HAP-1 (cell line): ENCODE data around the gene ZNF423.

ENCODE experiments used
- DNase-seq, 2 experiments: peaks; one replicate each; pipeline ENCODE4 v3.0.0-alpha.2; 2016 to 2020; ENCODE audit warnings: low spot score in 2 of 2
- H3K27me3 ChIP-seq: fragments of 250-450 bp; sonication (Bioruptor Pico); 2 replicates; pipeline ENCODE4 v1.5.1; 2020; ENCODE audit warnings: low read depth, mild to moderate bottlenecking, moderate library complexity
- H3K36me3 ChIP-seq: fragments of 250-450 bp; sonication (Bioruptor Pico); replicated peaks from 2 replicates; pipeline ENCODE4 v1.5.1; 2020; ENCODE audit warnings: mild to moderate bottlenecking
- H3K4me1 ChIP-seq: fragments of 250-450 bp; sonication (Bioruptor Pico); 2 replicates; pipeline ENCODE4 v1.5.1; 2020; ENCODE audit warnings: mild to moderate bottlenecking
- H3K4me3 ChIP-seq: fragments of 250-450 bp; sonication (Bioruptor Pico); 2 replicates; pipeline ENCODE4 v1.5.1; 2020; ENCODE audit warnings: mild to moderate bottlenecking, moderate library complexity
- H3K9me3 ChIP-seq: fragments of 250-450 bp; sonication (Bioruptor Pico); 2 replicates; pipeline ENCODE4 v1.5.1; 2020; ENCODE audit warnings: mild to moderate bottlenecking, moderate library complexity
- in situ Hi-C: fragments of 300-500 bp; cut with MboI; formaldehyde crosslinking; loops from 3 replicates; pipeline ENCODE4 v1.14.3; 2020; ENCODE audit warnings: low sequenced_read_pairs, inconsistent platforms, mixed read lengths

Gene ZNF423

DNA sequence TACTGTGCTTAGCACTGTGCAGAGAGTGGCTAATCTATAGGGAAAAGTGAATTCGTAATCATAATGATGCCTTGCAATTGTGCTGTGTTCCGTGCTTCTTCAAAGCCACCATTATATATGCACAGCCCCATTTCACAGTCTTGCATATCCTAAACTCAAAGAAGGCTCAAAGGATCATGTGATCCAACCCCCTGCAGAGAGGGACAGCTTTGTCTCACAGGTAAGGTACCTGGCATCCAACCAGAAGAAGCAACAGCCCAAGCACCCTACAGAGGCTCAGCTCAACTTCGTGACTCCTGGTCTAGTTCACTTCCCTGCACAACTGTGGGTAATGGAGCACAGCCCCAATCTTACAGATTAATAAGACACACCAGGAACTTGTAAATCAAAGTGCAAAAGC is 124.0 kb downstream of the ZNF423 start:
- Histone ChIP-seq H3K4me3 (no peak overlapping the region), H3K27me3 (no peaks in the 10 kb centered on the region), H3K4me1 (no peaks in the 10 kb centered on the region), H3K9me3 (no peaks in the 10 kb centered on the region), H3K36me3 (no peaks in the 10 kb centered on the region)
- DNase-seq, result no peak
- in situ Hi-C loops, result no loop called here

DNA sequence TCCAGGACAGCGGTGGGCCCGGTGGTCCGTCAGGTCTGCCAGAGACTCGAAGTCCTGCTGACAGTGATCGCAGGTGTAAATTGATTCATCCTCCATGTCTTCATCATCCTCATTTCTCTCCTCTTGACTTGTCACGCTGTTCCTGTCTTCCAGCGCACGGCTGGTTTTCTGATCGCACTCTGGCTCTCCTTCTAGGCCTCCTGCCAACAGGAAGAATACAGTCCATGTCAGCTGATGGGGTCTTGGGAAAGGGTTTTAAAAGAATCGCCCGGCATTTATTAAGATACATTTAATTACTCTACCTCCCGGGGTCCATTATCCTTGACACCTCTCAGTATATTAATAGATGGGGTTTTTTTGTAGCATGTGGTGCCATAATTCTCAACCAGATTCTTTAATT is 125.1 kb downstream of the ZNF423 start:
- H3K4me3 ChIP-seq, result no peak overlapping the region

DNA sequence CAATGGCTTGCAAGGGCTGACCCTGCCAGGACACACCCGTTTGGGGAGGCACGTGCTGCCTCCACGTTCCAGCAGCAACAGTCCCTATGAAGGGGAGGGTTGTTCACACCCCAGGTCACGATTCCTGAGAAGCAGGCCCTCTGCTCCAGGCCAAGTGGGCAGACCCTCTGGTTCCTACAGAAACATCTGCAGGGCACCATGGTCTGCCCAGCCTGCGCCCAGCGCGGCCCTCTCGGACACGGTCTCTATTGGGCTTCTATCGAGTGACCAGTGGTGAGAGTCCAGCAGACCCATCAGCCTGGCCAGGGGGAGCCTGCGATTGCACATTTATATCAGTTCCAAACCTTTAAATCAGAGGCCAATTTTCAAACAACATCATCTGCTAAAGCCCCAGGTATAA is 128.3 kb downstream of the ZNF423 start:
- no peak for DNase-seq
- no peak overlapping the region for H3K4me3 ChIP-seq
- no peaks in the 10 kb centered on the region; the same call in 1 of the 2 replicates for H3K9me3 ChIP-seq
- no peaks in the 10 kb centered on the region for H3K27me3 ChIP-seq
- in situ Hi-C loops, result no loop called here
- no peaks in the 10 kb centered on the region for H3K36me3 ChIP-seq
- H3K4me1 ChIP-seq, result no peaks in the 10 kb centered on the region

More for the DNA sequence above, 125.1 kb downstream of the ZNF423 start:
- Histone ChIP-seq H3K4me1 (no peaks in the 10 kb centered on the region), H3K9me3 (no peaks in the 10 kb centered on the region), H3K27me3 (no peaks in the 10 kb centered on the region), H3K36me3 (no peaks in the 10 kb centered on the region)
- in situ Hi-C loops, result no loop called here
- DNase-seq, result no peak

DNA sequence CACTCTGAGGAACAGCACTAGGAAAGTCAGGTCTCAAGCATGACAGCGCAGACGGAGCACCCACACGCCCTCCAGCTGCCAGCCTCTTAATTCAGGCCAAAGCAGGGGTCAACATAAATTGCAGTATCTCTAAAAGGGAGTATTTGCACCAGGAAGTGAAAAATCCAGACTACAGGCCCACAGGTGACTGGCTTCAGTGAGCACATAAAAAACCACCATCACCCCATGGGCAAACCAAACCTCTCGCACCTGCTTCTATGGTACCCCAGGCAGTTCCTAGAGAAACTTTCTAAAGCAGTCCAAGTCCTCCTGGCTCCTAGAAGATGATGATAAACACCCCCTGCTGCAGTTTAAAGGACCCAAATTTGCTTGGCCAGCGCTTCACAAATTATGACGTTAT is 129.8 kb downstream of the ZNF423 start:
- Histone ChIP-seq H3K36me3 (no peaks in the 10 kb centered on the region), H3K4me3 (no peak overlapping the region), H3K4me1 (no peaks in the 10 kb centered on the region), H3K27me3 (no peaks in the 10 kb centered on the region), H3K9me3 (no peaks in the 10 kb centered on the region; the same call in 1 of the 2 replicates)
- in situ Hi-C loops, result no loop called here
- no peak for DNase-seq

DNA sequence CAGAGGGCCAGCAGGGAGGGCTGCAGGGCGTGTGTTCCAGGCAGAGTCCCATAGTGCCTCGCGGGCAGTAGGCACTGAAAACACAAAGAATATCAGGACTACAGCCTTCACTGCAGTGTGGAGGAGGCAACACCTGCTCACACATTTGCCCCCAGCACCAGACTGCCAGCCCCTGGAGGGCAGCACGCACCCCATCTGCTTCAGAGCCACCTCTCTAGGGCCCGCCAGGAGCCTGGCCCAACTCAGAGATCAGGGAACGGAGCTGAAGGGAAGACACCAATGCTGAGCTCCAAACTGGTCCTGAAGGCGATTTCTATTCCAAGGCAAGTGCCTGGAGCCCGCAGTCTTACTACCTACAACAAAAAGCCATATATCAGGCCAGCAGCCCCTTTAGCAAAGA is 130.3 kb downstream of the ZNF423 start:
- in situ Hi-C loops, result no loop called here
- no peak for DNase-seq

DNA sequence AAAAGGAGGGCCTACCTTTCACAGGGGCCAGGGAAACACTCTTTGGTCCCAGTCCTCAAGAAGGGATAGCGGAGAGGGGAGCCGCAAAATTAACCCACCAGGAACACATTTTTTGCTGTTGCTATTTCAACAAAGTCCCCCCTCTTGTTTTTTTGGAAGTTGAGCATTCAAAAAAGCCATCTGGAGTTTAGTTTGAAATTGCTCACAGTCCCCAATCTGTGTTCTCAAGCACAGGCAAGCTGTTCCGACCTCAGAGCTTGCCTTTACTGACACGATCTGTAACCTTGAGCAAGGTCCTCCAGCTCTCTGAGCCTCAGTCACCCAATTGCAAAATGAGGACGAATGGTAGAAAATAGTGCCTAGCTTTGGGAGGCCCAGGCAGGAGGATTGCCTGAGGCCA is 131.1 kb downstream of the ZNF423 start:
- no peaks in the 10 kb centered on the region for H3K36me3 ChIP-seq
- no peaks in the 10 kb centered on the region for H3K27me3 ChIP-seq
- in situ Hi-C loops, result no loop called here
- no peaks in the 10 kb centered on the region; the same call in 1 of the 2 replicates for H3K9me3 ChIP-seq
- no peak overlapping the region for H3K4me3 ChIP-seq
- no peaks in the 10 kb centered on the region for H3K4me1 ChIP-seq
- DNase-seq, result no peak

More for the DNA sequence above, 130.3 kb downstream of the ZNF423 start:
- Histone ChIP-seq H3K36me3 (no peaks in the 10 kb centered on the region), H3K4me3 (no peak overlapping the region), H3K9me3 (no peaks in the 10 kb centered on the region; the same call in 1 of the 2 replicates), H3K4me1 (no peaks in the 10 kb centered on the region), H3K27me3 (no peaks in the 10 kb centered on the region)

DNA sequence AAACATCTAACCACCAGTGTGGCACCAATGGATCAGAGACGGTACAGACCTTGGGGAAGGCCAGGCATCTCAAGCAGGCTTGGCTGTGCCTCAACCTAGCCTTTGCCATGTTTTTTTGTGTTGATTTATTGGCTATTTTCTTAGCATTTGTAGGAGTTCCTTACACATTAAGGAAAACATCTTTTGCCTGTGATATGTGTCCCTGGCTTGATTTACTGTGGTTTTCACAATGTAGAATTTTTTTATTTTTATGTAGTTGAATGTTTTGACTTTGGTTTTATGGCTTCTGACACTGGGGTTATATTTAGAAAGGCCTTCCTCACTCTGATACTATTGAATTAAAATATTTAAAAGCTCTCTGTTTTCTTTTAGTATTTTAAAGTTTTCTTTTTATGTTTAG is 132.6 kb downstream of the ZNF423 start:
- H3K27me3 ChIP-seq, result no peaks in the 10 kb centered on the region
- no peaks in the 10 kb centered on the region; the same call in 1 of the 2 replicates for H3K9me3 ChIP-seq
- H3K4me3 ChIP-seq, result no peak overlapping the region
- in situ Hi-C loops, result no loop called here
- no peak for DNase-seq
- no peaks in the 10 kb centered on the region for H3K4me1 ChIP-seq
- H3K36me3 ChIP-seq, result no peaks in the 10 kb centered on the region

DNA sequence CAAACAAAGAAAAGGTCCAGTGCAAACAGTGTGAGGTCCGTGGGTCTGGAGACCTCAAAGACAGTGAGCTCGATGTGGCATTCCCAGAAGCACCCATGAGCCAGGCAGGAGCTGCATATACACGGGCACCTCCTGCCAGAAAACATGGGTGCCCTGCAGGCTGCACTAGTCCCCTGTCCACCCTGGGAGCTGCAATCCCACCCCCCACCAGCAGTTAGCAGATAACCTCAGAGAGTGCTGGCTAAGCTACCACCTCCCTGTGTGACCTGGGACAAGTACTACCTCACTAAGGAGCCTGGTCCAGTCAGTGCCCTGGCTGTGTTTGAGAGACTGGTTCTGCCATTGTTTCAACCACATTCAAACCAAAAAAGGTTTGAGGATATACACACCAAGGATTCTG is 135.7 kb downstream of the ZNF423 start:
- DNase-seq, result no peak
- Histone ChIP-seq H3K27me3 (no peaks in the 10 kb centered on the region), H3K4me3 (no peak overlapping the region), H3K9me3 (no peaks in the 10 kb centered on the region; the same call in 1 of the 2 replicates), H3K4me1 (no peaks in the 10 kb centered on the region), H3K36me3 (no peaks in the 10 kb centered on the region)
- in situ Hi-C loops, result no loop called here

DNA sequence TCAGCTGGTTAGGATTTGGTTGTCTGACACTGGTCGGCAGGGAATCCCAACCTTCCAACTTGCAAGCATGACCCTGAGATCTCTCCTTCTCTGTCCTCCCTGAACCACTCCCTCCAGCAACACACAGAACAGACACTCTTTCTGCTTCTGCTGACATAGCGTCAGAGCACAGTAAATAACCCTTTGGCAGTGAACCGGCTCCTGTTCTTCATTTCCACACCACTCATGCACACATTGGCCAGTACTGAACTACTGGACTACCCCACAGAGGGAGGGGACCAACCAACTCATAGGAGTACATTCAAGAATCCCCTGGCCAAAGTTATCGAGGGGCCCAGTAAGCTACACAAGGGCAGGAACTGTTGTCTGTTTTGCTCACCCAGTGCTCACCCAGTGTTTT is 138.2 kb downstream of the ZNF423 start:
- H3K27me3 ChIP-seq, result no peaks in the 10 kb centered on the region

DNA sequence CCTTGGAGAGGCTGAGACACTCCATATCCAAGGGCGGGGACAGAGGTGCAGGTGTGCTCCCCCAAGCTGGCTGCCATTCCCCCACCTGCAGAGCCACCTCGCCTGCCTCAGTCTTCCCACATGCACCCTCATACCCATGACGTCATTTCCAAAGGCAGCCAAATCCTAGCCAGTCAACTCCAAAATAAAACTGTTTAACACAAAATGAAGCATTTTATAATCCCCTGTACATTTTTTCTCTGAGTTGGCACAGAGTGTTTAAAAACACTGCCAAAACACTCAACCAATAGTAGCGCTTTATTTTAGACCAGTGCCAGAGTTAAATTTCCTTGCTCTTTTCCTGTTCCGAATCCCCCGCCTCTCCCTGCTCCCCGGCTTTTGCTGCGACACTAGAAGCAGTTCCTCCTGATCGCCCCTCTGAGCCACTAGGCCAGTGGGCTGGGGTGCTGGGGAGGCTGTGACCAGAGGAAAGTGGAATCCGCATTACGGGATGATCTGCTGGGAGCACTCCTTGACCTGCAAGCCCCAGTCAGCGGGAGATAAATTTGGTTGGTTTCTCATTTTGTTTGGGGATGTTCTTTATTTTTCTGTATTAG is 139.5 kb downstream of the ZNF423 start:
- DNase-seq, result no peak
- in situ Hi-C loops, result no loop called here
- no peaks in the 10 kb centered on the region for H3K9me3 ChIP-seq

More for the DNA sequence above, 138.2 kb downstream of the ZNF423 start:
- Histone ChIP-seq H3K9me3 (no peaks in the 10 kb centered on the region), H3K4me1 (no peaks in the 10 kb centered on the region), H3K36me3 (no peaks in the 10 kb centered on the region), H3K4me3 (no peak overlapping the region)
- no peak for DNase-seq
- in situ Hi-C loops, result no loop called here

DNA sequence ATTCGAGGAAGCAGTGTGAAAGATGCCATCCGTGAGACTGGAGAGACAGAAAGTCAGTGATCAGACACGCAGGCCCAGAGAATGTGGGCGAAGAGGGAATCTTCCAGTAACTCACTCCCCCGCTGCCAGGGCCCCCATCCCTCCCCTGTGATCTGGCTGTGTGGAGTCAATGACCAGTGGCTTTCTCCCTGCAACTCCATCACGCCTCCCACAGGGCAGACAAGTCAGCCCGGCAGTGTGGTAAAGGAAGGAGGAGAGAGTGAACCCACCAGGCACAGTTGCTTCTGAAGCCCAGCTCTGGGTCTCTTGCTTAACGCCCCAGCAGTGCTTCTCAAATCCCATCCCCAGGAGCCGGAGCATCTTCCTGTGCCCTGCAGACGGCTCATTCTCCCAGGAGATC is 142.1 kb downstream of the ZNF423 start:
- Histone ChIP-seq H3K27me3 (no peaks in the 10 kb centered on the region), H3K36me3 (no peaks in the 10 kb centered on the region), H3K4me1 (no peaks in the 10 kb centered on the region), H3K4me3 (no peak overlapping the region), H3K9me3 (no peaks in the 10 kb centered on the region)
- DNase-seq, result no peak
- in situ Hi-C loops, result no loop called here

More for the DNA sequence above, 139.5 kb downstream of the ZNF423 start:
- H3K36me3 ChIP-seq, result no peaks in the 10 kb centered on the region
- no peaks in the 10 kb centered on the region for H3K4me1 ChIP-seq
- H3K27me3 ChIP-seq, result no peaks in the 10 kb centered on the region
- H3K4me3 ChIP-seq, result no peak overlapping the region

DNA sequence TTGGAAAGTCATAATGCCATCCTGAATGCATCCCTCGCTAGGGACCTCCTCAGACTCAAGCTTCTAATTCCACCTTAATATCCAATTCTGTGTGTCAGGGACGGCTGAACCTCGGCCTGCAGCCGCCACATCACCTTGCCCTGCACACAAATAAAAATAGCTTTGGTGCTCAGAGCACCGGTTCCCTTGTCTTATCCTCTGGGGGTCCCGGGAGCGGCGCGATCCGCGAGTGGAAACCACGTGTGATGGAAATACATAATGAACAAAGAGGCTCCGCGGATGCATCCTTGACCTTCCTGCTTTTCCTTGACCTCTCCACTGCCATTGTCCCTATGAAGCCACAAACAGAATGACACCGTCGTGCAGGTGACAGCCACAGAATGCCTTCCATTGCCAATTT is 143.4 kb downstream of the ZNF423 start:
- in situ Hi-C loops, result no loop called here
- Histone ChIP-seq H3K4me3 (no peak overlapping the region), H3K27me3 (no peaks in the 10 kb centered on the region), H3K9me3 (no peaks in the 10 kb centered on the region), H3K4me1 (no peaks in the 10 kb centered on the region), H3K36me3 (no peaks in the 10 kb centered on the region)
- DNase-seq, result no peak

DNA sequence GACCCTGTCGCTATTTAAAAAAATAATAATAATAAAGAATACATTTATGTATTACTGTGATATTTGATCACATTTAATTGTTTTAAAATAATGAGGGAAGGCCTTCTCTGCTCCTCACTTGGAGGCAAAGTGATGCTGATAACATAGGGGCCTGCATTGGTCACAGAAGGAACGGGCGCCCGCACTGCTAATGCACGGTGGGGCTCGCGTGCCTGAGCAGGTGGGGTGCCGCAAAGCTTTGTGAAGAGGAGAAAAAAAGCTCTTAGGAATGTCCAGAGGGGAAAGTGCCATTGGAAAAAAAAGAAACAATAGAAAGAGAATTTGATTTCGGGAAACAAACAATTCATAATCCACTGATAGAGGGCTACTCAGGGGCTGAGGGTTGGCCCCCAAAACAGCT is 143.8 kb downstream of the ZNF423 start:
- Histone ChIP-seq H3K4me3 (no peak overlapping the region), H3K36me3 (no peaks in the 10 kb centered on the region), H3K27me3 (no peaks in the 10 kb centered on the region), H3K9me3 (no peaks in the 10 kb centered on the region), H3K4me1 (no peaks in the 10 kb centered on the region)
- DNase-seq, result no peak
- in situ Hi-C loops, result no loop called here

DNA sequence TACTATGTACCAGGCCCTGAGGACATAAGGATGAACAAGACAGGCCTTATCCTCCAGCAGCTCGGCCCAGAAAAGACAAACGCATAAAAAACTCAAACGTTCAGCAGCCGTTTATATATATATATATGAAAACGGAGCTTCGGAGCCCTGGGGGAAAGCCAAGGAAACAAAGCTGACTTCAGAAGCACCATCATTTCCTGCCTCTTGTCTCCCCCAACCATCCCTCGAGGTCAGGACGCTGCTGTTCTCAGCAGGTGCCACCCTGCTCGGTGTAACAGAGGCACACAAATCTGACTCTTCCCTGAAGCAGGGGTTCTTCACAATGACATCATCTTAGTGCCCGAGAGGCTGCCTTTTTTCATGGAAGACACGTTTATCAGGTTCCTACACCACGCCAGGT is 146.9 kb downstream of the ZNF423 start:
- in situ Hi-C loops, result no loop called here
- DNase-seq, result no peak
- no peaks in the 10 kb centered on the region for H3K36me3 ChIP-seq
- no peaks in the 10 kb centered on the region for H3K4me1 ChIP-seq
- no peaks in the 10 kb centered on the region for H3K27me3 ChIP-seq
- no peak overlapping the region for H3K4me3 ChIP-seq
- H3K9me3 ChIP-seq, result no peaks in the 10 kb centered on the region

DNA sequence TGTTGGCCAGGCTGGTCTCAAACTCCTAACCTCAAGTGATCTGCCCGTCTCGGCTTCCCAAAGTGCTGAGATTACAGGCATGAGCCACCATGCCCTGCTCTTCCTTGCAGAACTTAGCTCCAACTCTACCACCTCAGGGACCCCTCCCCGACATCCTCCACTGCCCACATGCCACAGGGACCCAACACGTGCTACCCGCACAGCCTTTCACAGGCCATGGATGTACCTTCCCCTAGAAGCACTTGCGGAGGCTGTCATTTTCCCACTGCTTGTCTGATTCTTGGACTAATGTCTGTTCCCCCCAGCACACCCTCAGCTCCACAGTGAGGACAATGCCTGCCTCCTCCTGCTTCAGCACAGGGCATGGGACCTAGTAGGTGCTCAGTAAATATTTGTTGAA is 147.4 kb downstream of the ZNF423 start:
- Histone ChIP-seq H3K9me3 (no peaks in the 10 kb centered on the region), H3K36me3 (no peaks in the 10 kb centered on the region), H3K27me3 (no peaks in the 10 kb centered on the region), H3K4me1 (no peaks in the 10 kb centered on the region), H3K4me3 (no peak overlapping the region)
- in situ Hi-C loops, result no loop called here
- DNase-seq, result no peak
